SK-N-SH (cell line): ENCODE data around the gene ASIC2. TPM values are rescaled to one million over a fixed set of nuclear protein-coding genes. Genes with fewer than 3 reads are reported as not detected.

Source experiments
- CTCF ChIA-PET: fragments of 300-600, 350-600 bp; formaldehyde crosslinking; extraction: SDS; loops from one replicate; lab custom pipeline; 2021; lab: Yijun Ruan, JAX
- POLR2A ChIA-PET: fragments of 350-600 bp; sonication (Branson Sonifier 250); formaldehyde crosslinking; extraction: SDS; loops from one replicate; lab custom pipeline; 2020; ENCODE audit warnings: antibody characterized with exemption, inconsistent platforms; lab: Yijun Ruan, JAX
- DNase-seq: peaks from one replicate; pipeline ENCODE4 v3.0.0; 2012
- H2AFZ ChIP-seq: fragments of 200-600 bp; sonication (generic); 2 replicates; pipeline ENCODE4 v1.8.1; 2016; ENCODE audit warnings: antibody characterized with exemption, mild to moderate bottlenecking, low read depth
- H3F3A ChIP-seq: fragments of 200-600 bp; sonication (generic); replicated peaks from 2 replicates; pipeline ENCODE3; 2016; ENCODE audit warnings: antibody characterized with exemption, mild to moderate bottlenecking; ENCODE audit not compliant: insufficient read depth
- H3K27ac ChIP-seq, 2 experiments: fragments of 200-500 bp in 1 of 2; fragments of 200-600 bp in 1 of 2; sonication (Bioruptor generic) in 1 of 2; sonication (generic), shearing (Covaris generic) in 1 of 2; 2 replicates each; pipeline versions ENCODE4 v1.5.1 to v1.6.1; 2014 to 2016; ENCODE audit warnings: low read depth in 2 of 2, inconsistent platforms in 1 of 2, low read length in 1 of 2, mild to moderate bottlenecking in 1 of 2, mixed read lengths in 1 of 2
- H3K27me3 ChIP-seq: fragments of 200-600 bp; sonication (generic), shearing (Covaris generic); 2 replicates; pipeline ENCODE4 v1.6.1; 2016; ENCODE audit warnings: mixed run types; ENCODE audit not compliant: insufficient read depth
- H3K36me3 ChIP-seq, 2 experiments: fragments of 200-500 bp in 1 of 2; fragments of 200-600 bp in 1 of 2; sonication (Bioruptor generic) in 1 of 2; sonication (generic) in 1 of 2; replicated peaks in 1 of 2; 2 replicates each; pipeline versions ENCODE3 to v1.5.1; 2014 to 2016; ENCODE audit warnings: low read length in 1 of 2, mild to moderate bottlenecking in 1 of 2; ENCODE audit not compliant: insufficient read depth in 2 of 2, control insufficient read depth in 1 of 2
- H3K4me1 ChIP-seq, 2 experiments: fragments of 200-500 bp in 1 of 2; fragments of 200-600 bp in 1 of 2; sonication (Bioruptor generic) in 1 of 2; sonication (generic), shearing (Covaris generic) in 1 of 2; 2 replicates each; pipeline versions ENCODE4 v1.5.1 to v1.6.1; 2014 to 2016; ENCODE audit warnings: low read depth in 1 of 2, low read length in 1 of 2, mixed run types in 1 of 2; ENCODE audit not compliant: insufficient read depth in 2 of 2, control insufficient read depth in 1 of 2
- H3K4me2 ChIP-seq: fragments of 200-600 bp; sonication (generic), shearing (Covaris generic); 2 replicates; pipeline ENCODE4 v1.6.1; 2017; ENCODE audit warnings: mixed run types
- H3K4me3 ChIP-seq, 2 experiments: fragments of 200-500 bp in 1 of 2; fragments of 200-600 bp in 1 of 2; sonication (Bioruptor generic) in 1 of 2; sonication (generic), shearing (Covaris generic) in 1 of 2; 2 replicates each; pipeline versions ENCODE4 v1.5.1 to v1.8.1; 2014 to 2016; ENCODE audit warnings: low read depth in 2 of 2, inconsistent platforms in 1 of 2, low read length in 1 of 2, mild to moderate bottlenecking in 1 of 2, mixed read lengths in 1 of 2, moderate library complexity in 1 of 2
- H3K79me2 ChIP-seq: fragments of 200-600 bp; sonication (generic); 2 replicates; pipeline ENCODE4 v1.8.1; 2017; ENCODE audit warnings: mild to moderate bottlenecking; ENCODE audit not compliant: insufficient read depth
- H3K9ac ChIP-seq: fragments of 200-600 bp; sonication (generic); 2 replicates; pipeline ENCODE4 v1.6.1; 2017; ENCODE audit warnings: mixed run types
- H3K9me2 ChIP-seq: fragments of 200-600 bp; sonication (generic); 2 replicates; pipeline ENCODE4 v1.6.1; 2017; ENCODE audit warnings: mixed run types
- H3K9me3 ChIP-seq: fragments of 200-600 bp; sonication (generic); 2 replicates; pipeline ENCODE4 v1.6.1; 2017; ENCODE audit warnings: mixed run types, mild to moderate bottlenecking, moderate library complexity
- H4K20me1 ChIP-seq: fragments of 200-600 bp; sonication (generic); 2 replicates; pipeline ENCODE4 v1.6.1; 2017; ENCODE audit warnings: mild to moderate bottlenecking, mixed run types; ENCODE audit not compliant: insufficient read depth
- CHD2 ChIP-seq: fragments of 150-350 bp; IDR thresholded peaks from 2 replicates; pipeline ENCODE4 v1.6.1; 2018; ENCODE audit warnings: low read length; ENCODE audit not compliant: partially characterized antibody
- ELF1 ChIP-seq: IDR thresholded peaks from 2 replicates; pipeline ENCODE4 v1.4.0; 2012
- EZH2phosphoT487 ChIP-seq: fragments of 200-600 bp; sonication (generic); IDR thresholded peaks from 2 replicates; pipeline ENCODE4 v1.6.1; 2017; ENCODE audit warnings: low read depth, mixed run types, mild to moderate bottlenecking, antibody characterized with exemption, moderate library complexity, borderline replicate concordance
- FOSL2 ChIP-seq: IDR thresholded peaks from 2 replicates; pipeline ENCODE4 v1.4.0; 2012; ENCODE audit warnings: low read depth, mild to moderate bottlenecking, moderate library complexity, borderline replicate concordance
- GABPA ChIP-seq: IDR thresholded peaks from 2 replicates; pipeline ENCODE4 v1.4.0; 2012; ENCODE audit warnings: low read depth, mild to moderate bottlenecking
- IRF3 ChIP-seq: fragments of 150-350 bp; IDR thresholded peaks from 2 replicates; pipeline ENCODE4 v1.6.1; 2016; ENCODE audit warnings: mild to moderate bottlenecking, low read depth, low read length
- JUND ChIP-seq: IDR thresholded peaks from 2 replicates; pipeline ENCODE4 v1.4.0; 2012
- MAX ChIP-seq: IDR thresholded peaks from 2 replicates; pipeline ENCODE4 v1.4.0; 2012; ENCODE audit warnings: low read depth
- MEF2A ChIP-seq: IDR thresholded peaks from 2 replicates; pipeline ENCODE4 v1.4.0; 2012; ENCODE audit warnings: low read depth, borderline replicate concordance
- MXI1 ChIP-seq: IDR thresholded peaks from 2 replicates; pipeline ENCODE4 v1.6.1; 2012; ENCODE audit warnings: mild to moderate bottlenecking, low read depth, low read length, improper control_type of control experiment
- NRF1 ChIP-seq: IDR thresholded peaks from 2 replicates; pipeline ENCODE4 v1.6.1; 2012; ENCODE audit warnings: low read depth, mild to moderate bottlenecking, low read length
- PBX3 ChIP-seq: IDR thresholded peaks from 2 replicates; pipeline ENCODE4; 2012
- RCOR1 ChIP-seq: fragments of 150-350 bp; IDR thresholded peaks from 2 replicates; pipeline ENCODE4 v1.6.1; 2017; ENCODE audit warnings: antibody characterized with exemption, low read length
- RFX5 ChIP-seq: IDR thresholded peaks from 2 replicates; pipeline ENCODE4 v1.6.1; 2012; ENCODE audit warnings: mild to moderate bottlenecking, improper control_type of control experiment, low read length
- RXRA ChIP-seq: IDR thresholded peaks from 2 replicates; pipeline ENCODE4 v1.4.0; 2012; ENCODE audit warnings: low read depth, mild to moderate bottlenecking, borderline replicate concordance
- SIN3A ChIP-seq: IDR thresholded peaks from 2 replicates; pipeline ENCODE4 v1.6.1; 2012; ENCODE audit warnings: low read depth, mild to moderate bottlenecking, low read length, moderate library complexity, borderline replicate concordance
- TAF1 ChIP-seq: IDR thresholded peaks from 2 replicates; pipeline ENCODE4 v1.6.1; 2012; ENCODE audit warnings: low read depth, mild to moderate bottlenecking, low read length, moderate library complexity, borderline replicate concordance
- TCF12 ChIP-seq: IDR thresholded peaks from 2 replicates; pipeline ENCODE4 v1.4.0; 2012
- USF2 ChIP-seq: fragments of 150-350 bp; IDR thresholded peaks from 2 replicates; pipeline ENCODE4 v1.6.1; 2017; ENCODE audit warnings: antibody characterized with exemption, low read length, low read depth, borderline replicate concordance
- YY1 ChIP-seq: IDR thresholded peaks from 2 replicates; pipeline ENCODE4 v1.4.0; 2012; ENCODE audit warnings: low read depth, mild to moderate bottlenecking
- WGBS: methylation state at CpG from one replicate; pipeline ENCODE4 v1.1.6; 2017; ENCODE audit warnings: low lambda C conversion rate; 5-methylcytosine and 5-hydroxymethylcytosine counted together
- polyA plus RNA-seq, 3 experiments: library from polyadenylated mRNA; depleted of rRNA; stranded (reverse); fragments of >200 nt; gene quantifications; 2 replicates each; pipeline ENCODE4 v1.2.3, GENCODE V29; 2012

The ASIC2 gene
- polyA plus RNA-seq, 1 of the 3 experiments (the other 2 are of a cell fraction): 0.08 TPM

- H3K27me3 ChIP-seq: no peaks in the 10 kb centered on the region; the same call in 1 of the 2 replicates
- no peak overlapping the region for H3K4me3 ChIP-seq
- H3K9ac ChIP-seq: no peak overlapping the region
- H4K20me1 ChIP-seq: no peaks in the 10 kb centered on the region
- CTCF ChIA-PET: interaction anchor here (1.7 kb wide), 1 partner anchor 16 kb away, joined by 4 read pairs; no protein-coding TSS in a partner anchor
- no peaks in the 10 kb centered on the region for H3K36me3 ChIP-seq
- no peaks in the 10 kb centered on the region for H3K9me3 ChIP-seq
- H3K79me2 ChIP-seq: no peaks in the 10 kb centered on the region
- POLR2A ChIA-PET: no interaction called here
- DNase-seq: no peak
- H3K9me2 ChIP-seq: no peaks in the 10 kb centered on the region
- WGBS: 79% methylated on average over 2 of the region's 4 CpGs
- no peak overlapping the region for H2AFZ ChIP-seq
- no peaks in the 10 kb centered on the region for H3F3A ChIP-seq
- H3K4me1 ChIP-seq: no peaks in the 10 kb centered on the region
- no peak overlapping the region for H3K4me2 ChIP-seq
- H3K27ac ChIP-seq: no peak overlapping the region
- TF ChIP-seq FOSL2 (no peak), IRF3 (no peak), MAX (no peak), JUND (no peak), NRF1 (no peak), USF2 (no peak), TCF12 (no peak), TAF1 (no peak), PBX3 (no peak), RCOR1 (no peak)
Measured at GRCh38 chr17:33033176-33033575, 259.9 kb downstream of the ASIC2 start.

GRCh38 chr17:33028778-33029177 is 264.3 kb downstream of the ASIC2 start:
- Histone ChIP-seq H3K27me3 (no peaks in the 10 kb centered on the region; the same call in 1 of the 2 replicates), H3K79me2 (no peaks in the 10 kb centered on the region), H3F3A (no peaks in the 10 kb centered on the region), H3K9me3 (no peaks in the 10 kb centered on the region), H3K36me3 (no peaks in the 10 kb centered on the region), H3K9me2 (no peaks in the 10 kb centered on the region), H3K4me3 (no peak overlapping the region), H3K4me1 (no peaks in the 10 kb centered on the region), H3K27ac (no peak overlapping the region), H3K4me2 (no peak overlapping the region), H2AFZ (no peak overlapping the region), H3K9ac (no peak overlapping the region), H4K20me1 (no peaks in the 10 kb centered on the region)
- CTCF ChIA-PET: interaction anchor here (0.8 to 1.4 kb wide), 2 partner anchors 10 to 31 kb away, joined by 4 to 5 read pairs; no protein-coding TSS in a partner anchor
- 9% methylated on average over 1 of the region's 1 CpG for WGBS
- POLR2A ChIA-PET: no interaction called here
- DNase-seq: no peak
- TF ChIP-seq TCF12: no peak
- no peak for TF ChIP-seq EZH2phosphoT487
- TF ChIP-seq IRF3: no peak
- TF ChIP-seq RXRA: no peak
- no peak for TF ChIP-seq NRF1
- no peak for TF ChIP-seq ELF1
- no peak for TF ChIP-seq JUND
- no peak for TF ChIP-seq RFX5
- no peak for TF ChIP-seq GABPA
- TF ChIP-seq MAX: no peak
- TF ChIP-seq SIN3A: no peak
- no peak for TF ChIP-seq MXI1
- TF ChIP-seq TAF1: no peak
- TF ChIP-seq CHD2: no peak
- no peak for TF ChIP-seq USF2
- TF ChIP-seq MEF2A: no peak
- TF ChIP-seq RCOR1: no peak
- no peak for TF ChIP-seq YY1
- no peak for TF ChIP-seq PBX3
